Left lung (tissue), 10 donors: ENCODE measurements around the gene SLC25A19. TPM values are rescaled to one million over a fixed set of nuclear protein-coding genes. Genes with fewer than 3 reads are reported as not detected.

Source experiments
- ATAC-seq: fragments of 200-7000 bp; cut with Tn5 transposase; one replicate; pipeline ENCODE4 v1.9.1; 2020; ENCODE audit warnings: moderate library complexity
- DNase-seq, 4 donors: peaks; one replicate each; pipeline ENCODE4 v3.0.0-alpha.2; 2013 to 2020
- H3K27ac ChIP-seq, 2 donors: fragments of 200-600 bp; sonication (generic) in 1 of 2; one replicate each; pipeline versions ENCODE4 v1.5.0 to v1.8.0; 2020 to 2021
- H3K27me3 ChIP-seq, 2 donors: fragments of 200-600 bp; sonication (generic) in 1 of 2; one replicate each; pipeline versions ENCODE4 v1.5.0 to v1.8.0; 2020 to 2021
- H3K36me3 ChIP-seq, 2 donors: fragments of 200-600 bp; sonication (generic) in 1 of 2; one replicate each; pipeline versions ENCODE4 v1.5.0 to v1.8.0; 2020 to 2021
- H3K4me1 ChIP-seq, 2 donors: fragments of 200-600 bp; one replicate each; pipeline ENCODE4 v1.8.0; 2021
- H3K4me3 ChIP-seq, 2 donors: fragments of 200-600 bp; sonication (generic) in 1 of 2; one replicate each; pipeline versions ENCODE4 v1.5.0 to v1.8.0; 2020 to 2021; ENCODE audit warnings: mild to moderate bottlenecking in 1 of 2
- H3K9me3 ChIP-seq, 2 donors: fragments of 200-600 bp; sonication (generic) in 1 of 2; one replicate each; pipeline versions ENCODE4 v1.5.0 to v1.8.0; 2020 to 2021
- CTCF ChIP-seq, 2 donors: fragments of 200-600 bp; sonication (generic) in 1 of 2; IDR thresholded peaks; one replicate each; pipeline versions ENCODE4 v1.5.0 to v1.8.0; 2021; ENCODE audit warnings: antibody characterized with exemption in 2 of 2
- intact Hi-C, 2 donors: fragments of 100-400 bp; cut with DNase I; formaldehyde crosslinking; loops; one replicate each; pipeline versions ENCODE4 v1.11.2 to v1.14.2; 2022
- polyA plus RNA-seq, 6 donors: library from polyadenylated mRNA; unstranded; fragments of 120-200 nt; gene quantifications; one replicate each; pipeline ENCODE4 v1.2.1, GENCODE V29; 2013; ENCODE audit not compliant: insufficient read length in 6 of 6
- total RNA-seq, 2 donors: library from RNA; stranded (reverse); fragmentation: NEBNext Ultra II Directional; extraction: Animal tissue kit (Norgen Biotek cat#: 25700); gene quantifications; one replicate each; pipeline ENCODE4 v1.2.1, GENCODE V29; 2021
- donor health status: DM: no; HTN: yes; CAD: no.
- donor health status: DM: no; HTN: no; CAD: no.

Gene SLC25A19
- total and polyA plus RNA-seq, 8 donors = 5.9 to 29.7 (median 7.4) TPM

GRCh38 chr17:75225016-75225415 is 64.2 kb downstream of the SLC25A19 start:
- H3K36me3 ChIP-seq = peaks cover 0 to 80% of the 10 kb centered on the region in 2 donors
- DNase-seq (no peak), ATAC-seq (no peak)
- H3K27me3 ChIP-seq = no peaks in the 10 kb centered on the region
- H3K27ac ChIP-seq = no peak overlapping the region
- peaks cover 0 to 25% of the 10 kb centered on the region in 2 donors for H3K4me1 ChIP-seq
- no peak overlapping the region for H3K4me3 ChIP-seq
- intact Hi-C loops = no loop called here
- no peak for TF ChIP-seq CTCF (IDR thresholded peaks at IDR 0.05)
- no peaks in the 10 kb centered on the region for H3K9me3 ChIP-seq

Other genes starting within 250 kb of the SLC25A19 start
- 100 to 1,000 TPM; 203 to 215 TPM for gene ATP5PD, start 242.5 kb downstream of the SLC25A19 start, total RNA-seq
- 100 to 1,000 TPM; 199 to 237 (median 213) TPM for gene ATP5PD, start 242.5 kb downstream of the SLC25A19 start, polyA plus RNA-seq
- gene KCTD2, start 242.2 kb downstream of the SLC25A19 start, total RNA-seq = 10 to 100 TPM; 20.6 to 20.8 TPM
- gene KCTD2, start 242.2 kb downstream of the SLC25A19 start, polyA plus RNA-seq = 10 to 100 TPM; 25.0 to 32.0 (median 27.2) TPM
- gene SLC16A5, start 201.5 kb downstream of the SLC25A19 start, total RNA-seq = 10 to 100 TPM; 36.8 to 45.1 TPM
- gene SLC16A5, start 201.5 kb downstream of the SLC25A19 start, polyA plus RNA-seq = 10 to 100 TPM; 18.5 to 26.8 (median 23.0) TPM
- 10 to 100 TPM; 18.3 to 19.3 TPM for gene ARMC7, start 179.5 kb downstream of the SLC25A19 start, total RNA-seq
- 10 to 100 TPM; 13.2 to 15.5 (median 14.8) TPM for gene ARMC7, start 179.5 kb downstream of the SLC25A19 start, polyA plus RNA-seq
- 10 to 100 TPM; 26.0 to 39.9 TPM for gene NT5C, start 157.7 kb downstream of the SLC25A19 start, total RNA-seq
- 10 to 100 TPM; 37.6 to 56.2 (median 45.9) TPM for gene NT5C, start 157.7 kb downstream of the SLC25A19 start, polyA plus RNA-seq
- 10 to 100 TPM; 65.0 to 97.8 TPM for gene JPT1, start 134.9 kb downstream of the SLC25A19 start, total RNA-seq
- 100 to 1,000 TPM in 1 of 6 donors, 10 to 100 TPM in 5; 71.4 to 115 (median 87.9) TPM for gene JPT1, start 134.9 kb downstream of the SLC25A19 start, polyA plus RNA-seq
- 100 to 1,000 TPM; 321 to 344 TPM for gene SUMO2, start 106.5 kb downstream of the SLC25A19 start, total RNA-seq
- gene SUMO2, start 106.5 kb downstream of the SLC25A19 start, polyA plus RNA-seq = 100 to 1,000 TPM; 607 to 735 (median 686) TPM
- gene NUP85, start 83.8 kb downstream of the SLC25A19 start, total RNA-seq = 10 to 100 TPM; 53.3 to 72.1 TPM
- gene NUP85, start 83.8 kb downstream of the SLC25A19 start, polyA plus RNA-seq = 100 to 1,000 TPM in 1 of 6 donors, 10 to 100 TPM in 5; 73.3 to 101 (median 79.7) TPM
- gene GGA3, start 27.8 kb downstream of the SLC25A19 start, total RNA-seq = 10 to 100 TPM; 46.2 to 54.7 TPM
- 10 to 100 TPM; 41.2 to 49.4 (median 44.0) TPM for gene GGA3, start 27.8 kb downstream of the SLC25A19 start, polyA plus RNA-seq
- 10 to 100 TPM; 41.0 to 41.6 TPM for gene MRPS7, start 27.6 kb downstream of the SLC25A19 start, total RNA-seq
- 10 to 100 TPM; 55.8 to 70.4 (median 58.7) TPM for gene MRPS7, start 27.6 kb downstream of the SLC25A19 start, polyA plus RNA-seq
- gene MIF4GD, start 18.2 kb downstream of the SLC25A19 start, total RNA-seq = 10 to 100 TPM; 22.6 to 25.4 TPM
- gene MIF4GD, start 18.2 kb downstream of the SLC25A19 start, polyA plus RNA-seq = 10 to 100 TPM; 12.7 to 17.2 (median 14.7) TPM
- 100 to 1,000 TPM; 110 to 214 TPM for gene GRB2, start 116.2 kb upstream of the SLC25A19 start, total RNA-seq
- 10 to 100 TPM; 81.8 to 98.2 (median 83.1) TPM for gene GRB2, start 116.2 kb upstream of the SLC25A19 start, polyA plus RNA-seq
- 10 to 100 TPM; 68.4 to 74.3 TPM for gene TMEM94, start 167.2 kb upstream of the SLC25A19 start, total RNA-seq
- 10 to 100 TPM; 68.5 to 91.7 (median 83.1) TPM for gene TMEM94, start 167.2 kb upstream of the SLC25A19 start, polyA plus RNA-seq
- 10 to 100 TPM; 43.8 to 74.4 TPM for gene CASKIN2, start 226.1 kb upstream of the SLC25A19 start, total RNA-seq
- 10 to 100 TPM; 17.9 to 31.3 (median 26.0) TPM for gene CASKIN2, start 226.1 kb upstream of the SLC25A19 start, polyA plus RNA-seq
- 10 to 100 TPM; 15.8 to 22.9 TPM for gene TSEN54, start 227.1 kb upstream of the SLC25A19 start, total RNA-seq
- gene TSEN54, start 227.1 kb upstream of the SLC25A19 start, polyA plus RNA-seq = 10 to 100 TPM; 38.4 to 54.0 (median 41.9) TPM
- 100 to 1,000 TPM; 161 to 173 TPM for gene LLGL2, start 236.3 kb upstream of the SLC25A19 start, total RNA-seq
- 10 to 100 TPM; 38.0 to 66.0 (median 48.1) TPM for gene LLGL2, start 236.3 kb upstream of the SLC25A19 start, polyA plus RNA-seq